Measurements from ENCODE around the gene ASPM. TPM values are rescaled to one million over a fixed set of nuclear protein-coding genes. Genes with fewer than 3 reads are reported as not detected.

ASPM gene
- total and polyA plus RNA-seq, 2 of the 4 experiments (the other 2 are of a cell fraction), result 7.1 to 27.8 TPM

DNA sequence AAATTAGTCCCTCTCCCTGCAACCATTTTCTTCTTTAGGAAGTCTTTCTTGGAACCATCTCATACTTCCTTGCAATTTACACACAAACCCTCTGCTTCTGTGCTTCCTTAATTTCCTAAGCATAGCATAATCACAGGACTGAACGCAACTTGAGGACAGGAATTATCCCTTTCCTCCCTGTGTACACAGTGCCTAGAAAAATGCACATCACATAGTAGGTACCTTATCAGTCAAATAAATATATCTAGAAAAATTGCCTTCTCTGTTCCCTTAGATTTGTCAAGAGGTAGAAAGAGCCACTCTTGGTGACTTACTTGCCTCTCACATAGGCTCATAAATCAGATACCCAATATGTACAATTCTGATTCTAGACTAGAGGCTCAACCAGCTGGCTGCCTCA, 4.9 kb downstream of the ASPM start:
- Histone ChIP-seq H3K36me3 (ENCODE audit: control insufficient read depth, insufficient read depth, low read length) (no peaks in the 10 kb centered on the region), H3K9ac (ENCODE audit: low read depth, low read length) (no peak overlapping the region), H2AFZ (replicated peaks; ENCODE audit: low read length, poor library complexity) (no peak overlapping the region), H3K9me1 (ENCODE audit: insufficient read depth, low read length) (no peaks in the 10 kb centered on the region), H3K14ac (replicated peaks; ENCODE audit: low read depth, low read length) (no peak overlapping the region), H3K79me1 (ENCODE audit: low read depth in 1 of 2, low read length in 2 of 2) (peaks cover 8 to 34% of the 10 kb centered on the region in 2 experiments), H3K4me1 (ENCODE audit: control insufficient read depth, insufficient read depth, low read length) (no peaks in the 10 kb centered on the region; the same call in 1 of the 2 replicates), H3K4ac (ENCODE audit: low read depth, low read length) (no peak overlapping the region), H3K27ac (ENCODE audit: insufficient read depth, low read length) (no peak overlapping the region), H3K4me2 (ENCODE audit: low read depth, low read length) (peak overlapping the region; percentile 54; the same call in 1 of the 2 replicates), H4K91ac (ENCODE audit: insufficient read depth, low read depth, low read length) (no peak overlapping the region), H4K8ac (ENCODE audit: low read depth in 2 of 2, low read length in 2 of 2) (peak overlapping the region in 1 of 2 experiments; percentile 47; a peak in 3 of 4 replicates), H3K9me3 (ENCODE audit: control insufficient read depth, insufficient read depth, low read length) (no peaks in the 10 kb centered on the region), H3K56ac (ENCODE audit: extremely low read depth, insufficient read depth, low read length) (no peak overlapping the region), H2BK15ac (ENCODE audit: low read depth, low read length) (no peak overlapping the region), H2AK9ac (replicated peaks; ENCODE audit: low read depth, low read length, poor library complexity) (no peak overlapping the region), H3K4me3 (ENCODE audit: insufficient read depth, low read depth, low read length) (no peak overlapping the region), H4K20me1 (ENCODE audit: insufficient read depth, low read length) (no peaks in the 10 kb centered on the region), H4K5ac (ENCODE audit: low read depth, low read length) (peak overlapping the region; percentile 91; the same call in 1 of the 2 replicates), H2BK5ac (ENCODE audit: low read depth, low read length, poor library complexity, severe bottlenecking) (no peak overlapping the region), H3K23ac (ENCODE audit: low read depth, low read length) (no peak overlapping the region), H2BK120ac (ENCODE audit: low read depth, low read length) (no peak overlapping the region), H2BK20ac (ENCODE audit: low read depth, low read length) (no peak overlapping the region), H3K18ac (ENCODE audit: low read depth, low read length) (peak overlapping the region; percentile 52; the same call in 1 of the 2 replicates), H2AK5ac (ENCODE audit: low read depth, low read length) (no peak overlapping the region), H3K27me3 (ENCODE audit: control insufficient read depth, insufficient read depth, low read length) (no peaks in the 10 kb centered on the region)
- intact Hi-C loops (cut with micrococcal nuclease), result no loop called here
- ATAC-seq (ENCODE audit: low read depth) (no peak), DNase-seq (no peak)
- no TSS peak for BruUV-seq (replicated peaks)
- in situ Hi-C loops (cut with MboI; ENCODE audit: low sequenced_read_pairs), result no loop called here
- no peak for TF ChIP-seq BHLHE40 (IDR thresholded peaks at IDR 0.05; ENCODE audit: low read depth, low read length)
- TF ChIP-seq, protein P1, sequence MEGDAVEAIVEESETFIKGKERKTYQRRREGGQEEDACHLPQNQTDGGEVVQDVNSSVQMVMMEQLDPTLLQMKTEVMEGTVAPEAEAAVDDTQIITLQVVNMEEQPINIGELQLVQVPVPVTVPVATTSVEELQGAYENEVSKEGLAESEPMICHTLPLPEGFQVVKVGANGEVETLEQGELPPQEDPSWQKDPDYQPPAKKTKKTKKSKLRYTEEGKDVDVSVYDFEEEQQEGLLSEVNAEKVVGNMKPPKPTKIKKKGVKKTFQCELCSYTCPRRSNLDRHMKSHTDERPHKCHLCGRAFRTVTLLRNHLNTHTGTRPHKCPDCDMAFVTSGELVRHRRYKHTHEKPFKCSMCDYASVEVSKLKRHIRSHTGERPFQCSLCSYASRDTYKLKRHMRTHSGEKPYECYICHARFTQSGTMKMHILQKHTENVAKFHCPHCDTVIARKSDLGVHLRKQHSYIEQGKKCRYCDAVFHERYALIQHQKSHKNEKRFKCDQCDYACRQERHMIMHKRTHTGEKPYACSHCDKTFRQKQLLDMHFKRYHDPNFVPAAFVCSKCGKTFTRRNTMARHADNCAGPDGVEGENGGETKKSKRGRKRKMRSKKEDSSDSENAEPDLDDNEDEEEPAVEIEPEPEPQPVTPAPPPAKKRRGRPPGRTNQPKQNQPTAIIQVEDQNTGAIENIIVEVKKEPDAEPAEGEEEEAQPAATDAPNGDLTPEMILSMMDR (conservative IDR thresholded peaks at IDR 0.05; ENCODE audit: low read depth, low read length), result no peak
- TF ChIP-seq RCOR1 (IDR thresholded peaks at IDR 0.05; ENCODE audit: insufficient replicate concordance, low read length), result no peak
- no peak for TF ChIP-seq POLR2A (IDR thresholded peaks at IDR 0.05; ENCODE audit: low read depth, low read length)
- TF ChIP-seq MAFK (IDR thresholded peaks at IDR 0.05; ENCODE audit: low read depth, low read length), result no peak
- TF ChIP-seq CHD1 (IDR thresholded peaks at IDR 0.05; ENCODE audit: low read depth, low read length), result no peak
- no peak for TF ChIP-seq RAD21 (IDR thresholded peaks at IDR 0.05; ENCODE audit: low read length)
- TF ChIP-seq, protein P2, sequence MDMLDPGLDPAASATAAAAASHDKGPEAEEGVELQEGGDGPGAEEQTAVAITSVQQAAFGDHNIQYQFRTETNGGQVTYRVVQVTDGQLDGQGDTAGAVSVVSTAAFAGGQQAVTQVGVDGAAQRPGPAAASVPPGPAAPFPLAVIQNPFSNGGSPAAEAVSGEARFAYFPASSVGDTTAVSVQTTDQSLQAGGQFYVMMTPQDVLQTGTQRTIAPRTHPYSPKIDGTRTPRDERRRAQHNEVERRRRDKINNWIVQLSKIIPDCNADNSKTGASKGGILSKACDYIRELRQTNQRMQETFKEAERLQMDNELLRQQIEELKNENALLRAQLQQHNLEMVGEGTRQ (IDR thresholded peaks at IDR 0.05; ENCODE audit: low read depth, low read length), result no peak
- no peak for TF ChIP-seq MXI1 (IDR thresholded peaks at IDR 0.05; ENCODE audit: borderline replicate concordance, low read depth, low read length)
- TF ChIP-seq NFE2L2 (IDR thresholded peaks at IDR 0.05; ENCODE audit: low read depth, low read length), result no peak
- TF ChIP-seq SMC3 (IDR thresholded peaks at IDR 0.05; ENCODE audit: low read depth, low read length), result no peak
- TF ChIP-seq CEBPB (IDR thresholded peaks at IDR 0.05; ENCODE audit: low read depth, low read length), result no peak
- TF ChIP-seq, protein P3, sequence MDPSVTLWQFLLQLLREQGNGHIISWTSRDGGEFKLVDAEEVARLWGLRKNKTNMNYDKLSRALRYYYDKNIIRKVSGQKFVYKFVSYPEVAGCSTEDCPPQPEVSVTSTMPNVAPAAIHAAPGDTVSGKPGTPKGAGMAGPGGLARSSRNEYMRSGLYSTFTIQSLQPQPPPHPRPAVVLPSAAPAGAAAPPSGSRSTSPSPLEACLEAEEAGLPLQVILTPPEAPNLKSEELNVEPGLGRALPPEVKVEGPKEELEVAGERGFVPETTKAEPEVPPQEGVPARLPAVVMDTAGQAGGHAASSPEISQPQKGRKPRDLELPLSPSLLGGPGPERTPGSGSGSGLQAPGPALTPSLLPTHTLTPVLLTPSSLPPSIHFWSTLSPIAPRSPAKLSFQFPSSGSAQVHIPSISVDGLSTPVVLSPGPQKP (IDR thresholded peaks at IDR 0.05; ENCODE audit: borderline replicate concordance, low read depth, low read length), result no peak
- TF ChIP-seq MAZ (IDR thresholded peaks at IDR 0.05; ENCODE audit: borderline replicate concordance, low read depth, low read length), result no peak
- no peak for TF ChIP-seq RFX5 (IDR thresholded peaks at IDR 0.05; ENCODE audit: low read depth, low read length)
- POLR2A ChIA-PET (ENCODE audit: unreplicated experiment), result no interaction called here
- no CpG with 5 or more reads among the region's 1 CpG for WGBS, 2 experiments (ENCODE audit: extremely low coverage in 2 of 2, insufficient read length in 1 of 2)
- dilution Hi-C loops (cut with HindIII; ENCODE audit: low sequenced_read_pairs, unreplicated experiment), result no loop called here
- CTCF ChIA-PET, result interaction anchor here (1.5 kb wide), 1 partner anchor 15 kb away, joined by 3 read pairs; no protein-coding TSS in a partner anchor

Measured in IMR-90 (cell line).